ENCODE measurements around the gene ELMO1.

Gene ELMO1

DNA sequence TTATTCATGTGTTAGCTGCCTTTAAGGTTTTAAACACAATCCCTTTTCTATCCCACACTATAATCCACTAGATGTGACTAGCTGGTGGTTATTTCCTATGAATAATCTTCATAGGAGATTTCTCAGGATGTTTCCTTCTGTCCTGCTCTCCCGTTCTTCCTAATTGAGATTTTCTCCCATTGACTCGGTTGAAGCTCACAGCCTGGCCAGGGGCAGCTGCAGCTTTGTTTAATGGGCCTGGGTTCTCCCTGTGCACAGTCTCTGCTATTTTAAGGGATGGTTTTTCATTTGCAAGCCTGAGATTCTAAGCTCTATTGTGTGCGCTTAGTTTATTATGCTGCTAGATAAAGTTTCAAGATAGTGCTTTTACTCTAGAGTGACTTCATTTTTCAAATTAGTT is 441.0 kb downstream of the ELMO1 start:
- no peaks in the 10 kb centered on the region for H3K36me3 ChIP-seq
- H3K27ac ChIP-seq = no peak overlapping the region
- TF ChIP-seq, protein P1, sequence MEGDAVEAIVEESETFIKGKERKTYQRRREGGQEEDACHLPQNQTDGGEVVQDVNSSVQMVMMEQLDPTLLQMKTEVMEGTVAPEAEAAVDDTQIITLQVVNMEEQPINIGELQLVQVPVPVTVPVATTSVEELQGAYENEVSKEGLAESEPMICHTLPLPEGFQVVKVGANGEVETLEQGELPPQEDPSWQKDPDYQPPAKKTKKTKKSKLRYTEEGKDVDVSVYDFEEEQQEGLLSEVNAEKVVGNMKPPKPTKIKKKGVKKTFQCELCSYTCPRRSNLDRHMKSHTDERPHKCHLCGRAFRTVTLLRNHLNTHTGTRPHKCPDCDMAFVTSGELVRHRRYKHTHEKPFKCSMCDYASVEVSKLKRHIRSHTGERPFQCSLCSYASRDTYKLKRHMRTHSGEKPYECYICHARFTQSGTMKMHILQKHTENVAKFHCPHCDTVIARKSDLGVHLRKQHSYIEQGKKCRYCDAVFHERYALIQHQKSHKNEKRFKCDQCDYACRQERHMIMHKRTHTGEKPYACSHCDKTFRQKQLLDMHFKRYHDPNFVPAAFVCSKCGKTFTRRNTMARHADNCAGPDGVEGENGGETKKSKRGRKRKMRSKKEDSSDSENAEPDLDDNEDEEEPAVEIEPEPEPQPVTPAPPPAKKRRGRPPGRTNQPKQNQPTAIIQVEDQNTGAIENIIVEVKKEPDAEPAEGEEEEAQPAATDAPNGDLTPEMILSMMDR (IDR thresholded peaks at IDR 0.05; ENCODE audit: low read depth, low read length) = no peak
- no peak overlapping the region for H3K4me3 ChIP-seq (ENCODE audit: low read depth, low read length)
- H3K27me3 ChIP-seq (ENCODE audit: insufficient read depth, low read depth, severe bottlenecking) = no peaks in the 10 kb centered on the region
- no peak for DNase-seq
- H3K9me3 ChIP-seq (ENCODE audit: severe bottlenecking) = no peaks in the 10 kb centered on the region

DNA sequence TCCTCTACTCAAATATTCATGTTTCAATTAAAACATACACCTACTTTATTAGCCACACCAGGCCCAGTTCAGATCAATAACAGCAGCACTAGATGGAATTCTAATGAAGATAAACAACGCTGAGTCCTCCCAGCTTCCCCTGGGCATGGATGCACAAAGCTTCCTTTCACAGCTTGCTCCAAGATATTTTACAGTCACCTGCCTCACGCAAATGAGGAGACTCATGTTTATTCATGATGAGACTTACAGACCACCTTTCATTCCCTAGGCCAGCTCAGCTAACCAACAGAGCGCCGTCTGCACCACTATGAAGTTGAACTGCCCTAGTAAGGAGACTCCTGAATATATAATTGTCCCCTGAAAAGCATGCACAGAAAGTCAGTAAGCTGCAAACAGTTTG is 441.4 kb downstream of the ELMO1 start:
- DNase-seq = no peak
- TF ChIP-seq, protein P1 (IDR thresholded peaks at IDR 0.05; ENCODE audit: low read depth, low read length) = no peak
- no peak overlapping the region for H3K27ac ChIP-seq
- H3K9me3 ChIP-seq (ENCODE audit: severe bottlenecking) = no peaks in the 10 kb centered on the region
- H3K4me3 ChIP-seq (ENCODE audit: low read depth, low read length) = no peak overlapping the region
- H3K36me3 ChIP-seq = no peaks in the 10 kb centered on the region
- no peaks in the 10 kb centered on the region for H3K27me3 ChIP-seq (ENCODE audit: insufficient read depth, low read depth, severe bottlenecking)

DNA sequence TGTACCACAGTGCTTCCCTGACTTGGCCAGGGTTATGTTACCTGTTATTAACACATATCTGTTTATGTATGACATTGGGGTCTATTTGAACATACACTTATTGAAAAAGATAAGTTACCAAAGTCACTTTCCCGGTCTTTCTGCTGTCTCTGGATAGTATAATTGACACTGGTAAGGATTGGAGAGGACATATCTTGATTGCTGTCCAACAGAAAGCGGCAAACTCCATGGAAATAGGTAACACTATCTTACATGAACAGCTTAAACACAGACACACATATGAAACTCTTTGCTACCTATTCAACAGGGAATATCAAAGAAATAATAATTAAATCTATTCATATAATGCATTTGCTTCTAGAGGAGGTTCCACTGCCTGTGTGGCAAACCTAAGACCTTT is 441.9 kb downstream of the ELMO1 start:
- H3K9me3 ChIP-seq (ENCODE audit: severe bottlenecking) = no peaks in the 10 kb centered on the region
- TF ChIP-seq, protein P1 (IDR thresholded peaks at IDR 0.05; ENCODE audit: low read depth, low read length) = no peak
- DNase-seq = no peak
- no peaks in the 10 kb centered on the region for H3K27me3 ChIP-seq (ENCODE audit: insufficient read depth, low read depth, severe bottlenecking)
- no peak overlapping the region for H3K4me3 ChIP-seq (ENCODE audit: low read depth, low read length)
- H3K36me3 ChIP-seq = no peaks in the 10 kb centered on the region
- no peak overlapping the region for H3K27ac ChIP-seq

DNA sequence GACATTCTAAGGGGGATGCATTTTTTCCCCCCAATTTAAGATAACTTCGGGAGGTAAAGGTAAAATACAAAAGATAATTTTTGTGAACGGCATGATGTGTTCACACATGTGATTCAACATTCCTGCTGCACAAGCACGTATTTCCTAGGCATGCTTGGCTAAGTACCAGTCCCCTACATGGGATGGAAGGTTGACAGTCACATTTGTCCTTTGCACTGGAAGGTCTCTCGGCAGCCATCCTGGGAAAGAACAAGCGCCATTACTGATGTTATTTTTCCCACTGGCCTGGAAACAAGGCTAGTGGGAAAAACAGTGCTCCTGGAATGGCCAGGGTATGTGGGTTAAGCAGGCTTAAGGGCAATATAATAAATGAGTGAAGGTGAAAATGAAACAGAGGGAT is 448.2 kb downstream of the ELMO1 start:
- H3K4me3 ChIP-seq (ENCODE audit: low read depth, low read length) = no peak overlapping the region
- no peak for DNase-seq
- H3K27me3 ChIP-seq (ENCODE audit: insufficient read depth, low read depth, severe bottlenecking) = no peaks in the 10 kb centered on the region
- no peaks in the 10 kb centered on the region for H3K36me3 ChIP-seq
- no peak overlapping the region for H3K27ac ChIP-seq
- H3K9me3 ChIP-seq (ENCODE audit: severe bottlenecking) = no peaks in the 10 kb centered on the region
- TF ChIP-seq, protein P1 (IDR thresholded peaks at IDR 0.05; ENCODE audit: low read depth, low read length) = no peak

DNA sequence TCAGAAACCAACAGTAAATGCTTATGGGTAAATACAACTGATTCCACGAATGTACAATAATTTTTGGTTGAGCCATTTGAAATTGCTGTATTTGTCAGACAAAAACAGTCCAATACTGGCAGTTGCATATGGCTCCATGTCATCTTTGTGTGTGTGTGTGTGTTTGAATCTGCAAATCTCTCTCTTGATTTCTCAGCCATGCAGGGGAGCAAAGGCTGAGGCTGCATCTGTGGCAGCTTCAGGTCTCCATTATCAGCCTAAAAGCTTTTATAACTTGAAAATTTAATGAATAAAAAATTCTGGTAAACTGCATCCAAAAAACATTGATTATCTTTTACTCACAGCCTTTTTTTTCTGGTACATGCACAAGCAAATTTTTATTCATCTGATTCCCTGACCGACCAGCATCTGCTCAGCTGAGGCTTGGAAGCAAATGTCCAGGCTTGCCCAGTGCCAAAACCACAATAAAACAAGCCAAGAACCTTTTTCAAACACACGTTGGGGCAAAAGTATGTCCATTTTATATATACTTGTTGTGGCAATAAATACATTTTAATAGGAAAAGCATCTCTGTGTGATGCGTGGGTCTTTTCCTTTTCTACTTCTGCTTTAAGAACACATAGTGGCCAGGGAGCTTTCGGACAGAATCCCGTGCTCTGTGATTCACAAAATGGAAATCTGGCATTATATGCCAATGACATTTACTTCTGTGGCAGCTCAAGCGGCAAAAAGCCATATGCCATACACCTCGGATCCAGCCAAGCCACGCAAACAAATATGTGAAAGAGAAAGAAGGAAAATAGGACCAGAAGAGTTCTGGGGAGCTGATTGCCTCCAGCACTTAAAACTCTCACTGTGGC is 448.8 kb downstream of the ELMO1 start:
- no peaks in the 10 kb centered on the region for H3K36me3 ChIP-seq
- H3K9me3 ChIP-seq (ENCODE audit: severe bottlenecking) = no peaks in the 10 kb centered on the region
- no peak overlapping the region for H3K4me3 ChIP-seq (ENCODE audit: low read depth, low read length)
- H3K27me3 ChIP-seq (ENCODE audit: insufficient read depth, low read depth, severe bottlenecking) = no peaks in the 10 kb centered on the region
- no peak overlapping the region for H3K27ac ChIP-seq
- DNase-seq = no peak
- TF ChIP-seq, protein P1 (IDR thresholded peaks at IDR 0.05; ENCODE audit: low read depth, low read length) = no peak

DNA sequence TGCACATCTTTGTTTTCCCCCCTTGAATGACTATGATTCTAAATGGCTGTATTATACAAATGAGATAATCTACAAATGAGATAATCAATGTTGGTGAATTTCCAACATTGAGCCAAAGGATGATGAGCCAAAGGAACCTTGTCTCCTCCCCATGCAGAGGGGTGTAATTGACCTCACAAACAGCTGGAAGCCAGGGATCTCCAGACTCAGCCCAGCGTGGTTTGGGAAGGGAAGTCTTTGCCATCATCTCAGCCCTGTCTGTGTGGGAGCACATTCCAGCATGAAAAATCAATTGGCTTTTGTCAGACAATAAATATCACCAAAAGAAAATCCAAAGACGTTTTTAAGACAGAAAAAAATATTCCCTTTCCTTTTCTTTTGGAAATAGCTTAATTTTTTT is 452.9 kb downstream of the ELMO1 start:
- TF ChIP-seq, protein P1 (IDR thresholded peaks at IDR 0.05; ENCODE audit: low read depth, low read length) = no peak
- DNase-seq = no peak
- Histone ChIP-seq H3K9me3 (ENCODE audit: severe bottlenecking) (no peaks in the 10 kb centered on the region), H3K4me3 (ENCODE audit: low read depth, low read length) (no peak overlapping the region), H3K36me3 (no peaks in the 10 kb centered on the region), H3K27me3 (ENCODE audit: insufficient read depth, low read depth, severe bottlenecking) (no peaks in the 10 kb centered on the region), H3K27ac (no peak overlapping the region)

Measured in WERI-Rb-1 (cell line).